Measurements from ENCODE around the gene TMEM88.
"Not testable (repeated sequence)": the region's sequence is repeated elsewhere in the genome, so short reads cannot be mapped to it uniquely, and the experiment has no call there.

The TMEM88 gene, protein sequence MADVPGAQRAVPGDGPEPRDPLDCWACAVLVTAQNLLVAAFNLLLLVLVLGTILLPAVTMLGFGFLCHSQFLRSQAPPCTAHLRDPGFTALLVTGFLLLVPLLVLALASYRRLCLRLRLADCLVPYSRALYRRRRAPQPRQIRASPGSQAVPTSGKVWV

DNA sequence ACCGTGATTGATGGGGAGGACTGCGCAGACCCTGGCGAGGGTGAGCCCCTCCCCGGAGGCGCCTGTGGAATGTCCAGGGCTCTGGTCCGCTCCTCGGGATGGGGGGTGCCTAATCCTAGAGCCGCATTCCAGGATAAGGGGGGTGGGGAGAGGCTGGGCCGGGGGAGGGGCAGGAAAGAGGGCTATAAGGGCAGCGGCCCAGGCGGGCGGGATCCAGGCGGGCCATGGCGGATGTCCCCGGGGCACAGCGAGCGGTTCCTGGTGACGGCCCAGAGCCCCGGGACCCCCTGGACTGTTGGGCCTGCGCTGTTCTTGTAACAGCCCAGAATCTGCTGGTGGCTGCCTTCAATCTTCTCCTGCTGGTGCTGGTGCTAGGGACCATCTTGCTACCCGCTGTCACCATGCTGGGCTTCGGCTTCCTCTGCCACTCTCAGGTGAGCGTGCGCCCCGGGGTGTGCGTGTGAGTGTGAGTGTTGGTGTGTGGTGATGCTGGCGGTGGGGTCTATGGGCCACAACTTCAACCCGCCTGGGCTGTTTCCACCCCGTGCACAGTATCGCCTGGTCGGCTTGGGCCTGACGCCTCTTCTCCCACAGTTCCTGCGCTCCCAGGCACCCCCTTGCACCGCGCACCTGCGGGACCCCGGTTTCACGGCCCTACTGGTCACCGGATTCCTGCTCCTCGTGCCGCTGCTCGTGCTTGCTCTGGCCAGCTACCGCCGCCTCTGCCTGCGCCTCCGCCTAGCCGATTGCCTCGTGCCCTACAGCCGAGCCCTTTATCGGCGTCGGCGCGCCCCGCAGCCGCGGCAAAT lies at the start of gene TMEM88:
Gene TMEM88, plus strand, starts transcription at position 216 of the 809 bp plus-strand sequence. Its CDS starts 9 bp downstream, at position 225.
- DNase-seq (ENCODE audit: low read depth in 3 of 3, low spot score in 1 of 3): no peak

DNA sequence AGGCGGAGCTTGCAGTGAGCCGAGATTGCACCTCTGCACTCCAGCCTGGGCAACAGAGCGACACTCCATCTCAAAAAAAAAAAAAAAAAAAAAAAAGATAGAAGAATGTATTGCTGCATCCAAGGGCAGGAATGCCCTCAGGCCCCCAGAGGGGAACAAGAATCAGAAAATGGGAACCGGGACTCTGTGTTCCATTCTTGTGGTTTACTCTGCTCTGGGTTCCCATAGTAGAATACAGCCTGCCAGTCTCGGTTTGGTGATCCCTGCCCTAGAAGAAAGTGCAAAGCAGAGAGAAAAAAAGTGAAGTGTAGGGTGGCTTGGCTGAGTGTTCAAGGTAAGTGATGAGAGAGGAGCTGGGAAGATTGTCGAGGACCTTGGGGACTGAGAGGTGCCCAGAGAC lies 48.3 kb upstream of the TMEM88 start:
- DNase-seq (ENCODE audit: low read depth in 3 of 3, low spot score in 1 of 3): no peak

DNA sequence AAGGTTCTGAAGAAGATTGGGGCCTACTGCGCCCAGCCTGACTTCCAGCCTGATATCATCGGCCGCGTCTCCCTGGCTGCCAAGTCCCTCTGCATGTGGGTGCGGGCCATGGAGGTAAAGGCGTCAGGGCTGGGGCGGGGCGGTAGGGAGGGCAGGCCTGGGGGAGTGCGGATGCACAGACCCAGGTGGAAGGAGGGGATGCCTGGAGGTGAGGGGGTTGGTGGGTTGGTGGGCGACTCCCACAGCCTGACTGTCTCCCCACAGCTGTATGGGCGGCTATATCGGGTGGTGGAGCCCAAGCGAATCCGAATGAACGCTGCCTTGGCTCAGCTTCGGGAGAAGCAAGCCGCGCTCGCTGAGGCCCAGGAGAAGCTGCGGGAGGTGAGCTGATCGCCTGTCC lies 47.7 kb upstream of the TMEM88 start:
- DNase-seq (ENCODE audit: low read depth in 3 of 3, low spot score in 1 of 3): no peak

DNA sequence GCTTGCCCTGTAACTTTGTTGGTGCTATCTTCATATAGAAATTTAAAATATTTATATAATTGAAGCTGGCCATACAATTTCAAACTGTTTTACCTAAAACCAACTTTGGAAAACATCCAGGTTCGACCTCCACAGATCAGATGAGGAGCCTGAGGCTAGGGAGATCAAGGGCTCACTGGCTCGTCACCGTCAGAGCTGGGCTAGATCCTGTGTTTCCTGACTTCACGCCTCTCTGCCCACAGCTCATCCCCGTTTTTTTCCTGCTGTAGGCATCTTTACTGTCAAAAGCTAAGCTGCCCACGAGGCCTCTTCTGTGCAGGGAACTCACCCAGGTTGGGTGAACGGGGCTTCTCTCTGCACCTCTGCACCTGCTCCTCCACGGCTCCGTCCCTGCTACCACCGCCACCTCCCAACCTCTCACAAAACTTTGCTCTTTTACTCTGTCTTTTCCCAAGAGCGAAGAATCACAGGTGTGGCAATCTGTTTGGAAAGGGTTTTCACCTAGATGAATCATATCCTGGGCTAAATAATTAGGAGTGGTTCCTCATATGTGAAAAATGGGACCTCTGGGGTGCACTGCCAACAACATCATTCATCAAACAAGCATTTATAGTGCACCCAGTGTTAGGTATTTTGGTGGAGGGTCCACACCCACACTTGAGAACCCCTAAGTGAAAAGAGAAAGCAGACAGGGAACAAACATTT lies 45.6 kb upstream of the TMEM88 start:
- DNase-seq (ENCODE audit: low read depth in 3 of 3, low spot score in 1 of 3): no peak

DNA sequence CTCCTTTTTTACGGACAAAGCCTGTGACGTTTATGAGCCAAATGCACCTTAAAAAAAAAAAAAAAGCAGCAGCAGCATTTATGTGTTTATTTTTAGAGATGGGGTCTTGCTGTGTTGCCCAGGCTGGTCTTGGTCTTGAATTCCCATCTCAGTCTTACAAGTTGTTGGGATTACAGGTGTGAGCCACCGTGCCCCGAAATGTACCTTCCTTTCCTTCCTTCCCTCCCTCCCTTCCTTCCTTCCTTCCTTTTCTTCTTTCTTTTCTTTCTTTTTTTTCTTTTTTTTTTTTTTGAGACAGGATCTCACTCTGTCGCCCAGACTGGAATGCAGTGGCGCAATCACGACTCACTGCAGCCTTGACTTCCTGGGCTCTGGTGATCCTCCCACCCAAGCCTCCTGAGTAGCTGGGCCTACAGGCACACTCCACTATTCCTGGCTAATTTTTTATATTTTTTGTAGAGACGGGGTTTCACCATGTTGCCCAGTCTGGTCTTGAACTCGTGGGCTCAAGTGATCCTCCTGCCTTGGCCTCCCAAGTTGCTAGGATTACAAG lies 45.0 kb upstream of the TMEM88 start:
- not testable (repeated sequence) for DNase-seq (ENCODE audit: low read depth in 3 of 3, low spot score in 1 of 3)

DNA sequence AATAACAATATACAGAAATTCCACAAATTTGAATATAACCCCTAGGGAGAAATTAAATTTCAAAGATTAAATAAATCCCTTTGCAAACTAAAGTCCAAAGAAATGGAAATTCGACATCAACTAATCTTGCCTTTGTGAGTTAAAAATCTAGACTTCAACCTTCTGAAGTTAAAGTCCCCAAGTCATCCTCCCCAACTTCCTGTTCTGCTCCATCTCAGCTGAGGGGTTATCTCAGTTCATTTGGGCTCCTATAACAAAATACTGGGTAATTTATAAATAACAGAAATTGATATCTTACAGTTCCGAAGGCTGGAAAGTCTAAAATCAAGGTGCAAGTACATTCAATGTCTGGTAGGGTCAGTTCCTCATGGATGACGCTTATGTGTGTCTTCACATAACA lies 43.6 kb upstream of the TMEM88 start:
- DNase-seq (ENCODE audit: low read depth in 3 of 3, low spot score in 1 of 3): no peak

DNA sequence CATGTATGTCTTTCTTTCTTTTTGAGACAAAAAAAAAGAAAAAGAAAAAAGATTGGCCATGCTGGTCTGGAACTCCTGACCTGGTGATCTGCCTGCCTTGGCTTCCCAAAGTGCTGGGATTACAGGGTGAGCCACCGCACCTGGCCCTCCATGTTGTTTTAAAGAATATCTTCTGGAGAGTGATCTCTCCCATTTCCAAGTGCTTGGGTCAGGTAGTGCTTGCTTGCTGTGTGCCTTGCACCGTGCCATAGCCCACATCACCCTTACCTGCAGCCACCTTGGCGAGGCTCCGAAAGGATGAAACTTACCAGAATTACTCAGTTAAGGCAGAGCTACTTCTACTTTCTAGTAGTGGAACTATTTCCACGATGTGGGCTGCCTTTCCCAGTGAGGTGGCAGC lies 39.9 kb upstream of the TMEM88 start:
- DNase-seq (ENCODE audit: low read depth in 3 of 3, low spot score in 1 of 3): no peak

DNA sequence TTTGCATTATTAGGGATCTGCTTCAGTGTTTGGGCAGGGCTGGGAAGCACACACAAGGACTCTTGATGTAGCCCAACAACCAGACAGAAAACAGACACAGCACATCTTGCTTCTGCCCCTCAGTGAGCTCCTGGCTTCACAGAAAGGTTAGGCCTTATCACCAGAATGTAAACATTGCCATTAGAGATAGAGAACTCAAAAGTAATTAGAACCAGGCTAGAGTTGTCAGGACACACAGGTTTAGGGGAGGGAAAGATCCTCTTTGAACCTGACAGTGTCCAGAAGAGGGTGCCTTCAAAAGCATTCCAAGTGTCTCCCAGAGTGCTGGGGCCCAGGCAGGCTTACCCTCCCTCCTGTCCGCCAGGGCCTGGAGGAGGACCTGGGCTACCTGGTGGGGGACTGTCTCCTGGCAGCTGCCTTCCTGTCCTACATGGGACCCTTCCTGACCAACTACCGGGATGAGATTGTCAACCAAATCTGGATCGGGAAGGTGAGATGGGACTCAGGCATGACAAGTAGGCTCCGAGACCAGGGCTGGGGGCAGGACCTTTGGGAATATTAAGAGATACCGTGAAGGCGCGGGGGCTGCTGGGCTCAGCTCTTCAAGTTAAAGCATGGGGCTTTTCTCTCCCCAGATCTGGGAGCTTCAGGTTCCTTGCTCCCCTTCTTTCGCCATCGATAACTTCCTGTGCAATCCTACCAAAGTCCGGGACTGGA lies 37.8 kb upstream of the TMEM88 start:
- no peak for DNase-seq (ENCODE audit: low read depth in 3 of 3, low spot score in 1 of 3)

DNA sequence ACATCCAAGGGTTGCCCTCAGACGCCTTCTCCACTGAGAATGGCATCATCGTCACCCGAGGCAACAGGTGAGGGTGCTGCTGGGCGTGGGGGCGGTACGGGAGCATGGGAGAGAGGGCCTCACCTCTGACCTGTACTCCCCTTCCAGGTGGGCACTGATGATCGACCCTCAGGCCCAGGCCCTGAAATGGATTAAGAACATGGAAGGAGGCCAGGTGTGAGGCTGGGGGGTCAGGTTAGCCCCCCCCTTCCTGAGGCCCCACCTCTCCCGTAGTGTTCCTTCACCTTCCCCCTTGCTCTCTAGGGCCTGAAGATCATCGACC lies 37.3 kb upstream of the TMEM88 start:
- DNase-seq (ENCODE audit: low read depth in 3 of 3, low spot score in 1 of 3): no peak

DNA sequence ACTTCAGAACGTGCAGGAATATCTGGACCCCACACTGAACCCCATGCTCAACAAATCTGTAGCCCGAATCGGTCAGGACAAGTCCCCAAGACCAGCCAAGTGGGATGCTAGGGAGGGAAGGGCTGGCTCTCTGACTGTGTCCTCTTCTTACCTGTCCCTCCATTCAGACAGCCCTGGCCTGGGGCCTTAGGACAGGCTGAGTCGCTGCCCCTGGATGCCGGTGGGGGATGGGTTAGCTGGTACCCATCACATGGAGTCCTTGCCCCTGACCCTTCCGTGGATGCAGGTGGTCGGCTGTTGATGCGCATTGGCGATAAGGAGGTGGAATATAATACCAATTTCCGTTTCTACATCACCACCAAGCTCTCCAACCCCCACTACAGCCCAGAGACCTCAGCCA lies 36.8 kb upstream of the TMEM88 start:
- no peak for DNase-seq (ENCODE audit: low read depth in 3 of 3, low spot score in 1 of 3)

DNA sequence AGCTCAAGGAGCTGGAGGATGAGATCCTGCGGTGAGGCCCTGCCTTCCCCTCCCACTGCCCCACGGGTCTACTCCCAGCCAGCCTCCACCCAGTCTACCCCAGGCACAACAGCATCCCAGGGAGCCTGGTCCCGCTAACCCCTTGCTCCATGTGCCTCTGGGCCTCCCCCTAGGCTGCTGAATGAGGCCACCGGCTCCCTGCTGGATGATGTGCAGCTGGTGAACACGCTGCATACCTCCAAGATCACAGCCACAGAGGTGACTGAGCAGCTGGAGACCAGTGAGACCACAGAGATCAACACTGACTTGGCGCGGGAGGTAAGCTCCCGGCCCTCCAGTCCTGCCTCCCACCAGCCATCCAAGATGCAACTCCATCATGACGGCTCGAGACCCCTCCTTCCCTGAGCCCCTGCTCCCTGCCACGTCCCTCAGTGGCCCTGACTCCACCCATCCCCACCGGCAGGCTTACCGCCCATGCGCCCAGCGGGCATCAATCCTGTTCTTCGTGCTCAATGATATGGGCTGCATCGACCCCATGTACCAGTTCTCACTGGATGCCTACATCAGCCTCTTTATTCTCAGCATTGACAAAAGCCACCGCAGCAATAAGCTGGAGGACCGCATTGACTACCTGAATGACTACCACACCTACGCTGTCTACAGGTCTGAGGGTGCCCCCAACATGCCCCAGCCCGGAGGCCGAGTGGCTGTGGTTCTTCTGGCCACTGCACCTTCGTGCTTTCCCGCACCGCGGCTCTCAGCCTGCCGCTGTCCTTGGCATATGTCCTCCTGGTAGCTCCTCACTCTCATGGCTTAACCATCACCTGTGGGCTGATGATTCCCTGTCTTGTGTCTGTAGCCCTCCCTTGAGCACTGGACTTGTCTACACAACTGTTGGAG lies 35.9 kb upstream of the TMEM88 start:
- DNase-seq (ENCODE audit: low read depth in 3 of 3, low spot score in 1 of 3): no peak

DNA sequence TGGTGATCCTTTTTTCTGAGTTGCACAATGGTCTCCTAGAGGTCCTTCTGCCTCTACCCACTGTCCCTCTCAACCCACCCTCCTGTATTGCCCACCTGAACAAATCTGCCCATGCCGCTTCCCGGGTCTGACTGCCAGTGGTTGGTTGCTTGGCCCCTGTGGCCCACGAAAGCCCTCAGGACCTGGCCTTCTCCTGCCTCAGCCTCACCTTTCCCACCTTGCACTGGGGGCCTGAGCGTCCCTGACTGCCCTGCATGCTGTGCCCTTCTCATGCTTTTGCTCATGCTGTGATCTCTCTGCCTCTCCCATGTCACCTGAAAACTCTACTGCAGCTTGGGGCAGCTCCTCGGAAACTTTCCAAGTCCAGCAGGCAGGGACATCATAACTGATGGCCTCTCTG lies 34.6 kb upstream of the TMEM88 start:
- DNase-seq (ENCODE audit: low read depth in 3 of 3, low spot score in 1 of 3): no peak

DNA sequence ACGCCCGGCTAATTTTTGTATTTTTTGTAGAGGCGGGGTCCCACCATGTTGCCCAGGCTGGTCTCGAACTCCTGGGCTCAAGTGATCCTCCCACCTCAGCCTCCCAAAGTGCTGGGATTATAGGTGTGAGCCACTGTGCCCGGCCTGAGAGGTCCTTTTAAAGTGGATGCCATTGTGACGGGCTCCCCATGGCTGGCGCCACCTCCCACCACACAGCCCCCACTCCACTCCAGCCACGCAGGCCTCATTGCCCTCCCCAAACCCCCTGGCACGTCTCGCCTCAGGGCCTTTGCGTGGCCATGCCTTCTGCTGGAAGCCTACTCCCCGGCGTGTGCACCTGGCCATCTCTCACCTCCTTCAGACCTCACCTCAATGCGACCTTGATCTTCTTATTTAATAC lies 32.7 kb upstream of the TMEM88 start:
- no peak for DNase-seq (ENCODE audit: low read depth in 3 of 3, low spot score in 1 of 3)

DNA sequence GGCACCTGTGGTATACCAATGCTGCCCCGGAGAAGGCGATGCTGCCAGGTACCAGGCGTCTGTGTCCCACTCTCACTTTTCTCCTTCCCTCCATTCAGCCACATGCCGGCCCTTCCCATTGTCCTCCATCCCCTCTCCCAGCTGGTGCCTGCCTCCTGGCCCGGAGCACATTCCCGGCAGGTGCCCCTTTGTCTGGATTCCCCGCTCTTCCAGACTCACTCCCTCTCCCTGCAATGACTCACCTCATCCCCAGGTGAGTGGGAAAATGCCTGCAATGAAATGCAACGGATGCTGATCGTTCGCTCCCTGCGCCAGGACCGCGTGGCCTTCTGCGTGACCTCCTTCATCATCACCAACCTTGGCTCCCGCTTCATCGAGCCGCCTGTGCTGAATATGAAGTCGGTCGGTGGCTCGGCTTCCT lies 31.3 kb upstream of the TMEM88 start:
- no peak for DNase-seq (ENCODE audit: low read depth in 3 of 3, low spot score in 1 of 3)

DNA sequence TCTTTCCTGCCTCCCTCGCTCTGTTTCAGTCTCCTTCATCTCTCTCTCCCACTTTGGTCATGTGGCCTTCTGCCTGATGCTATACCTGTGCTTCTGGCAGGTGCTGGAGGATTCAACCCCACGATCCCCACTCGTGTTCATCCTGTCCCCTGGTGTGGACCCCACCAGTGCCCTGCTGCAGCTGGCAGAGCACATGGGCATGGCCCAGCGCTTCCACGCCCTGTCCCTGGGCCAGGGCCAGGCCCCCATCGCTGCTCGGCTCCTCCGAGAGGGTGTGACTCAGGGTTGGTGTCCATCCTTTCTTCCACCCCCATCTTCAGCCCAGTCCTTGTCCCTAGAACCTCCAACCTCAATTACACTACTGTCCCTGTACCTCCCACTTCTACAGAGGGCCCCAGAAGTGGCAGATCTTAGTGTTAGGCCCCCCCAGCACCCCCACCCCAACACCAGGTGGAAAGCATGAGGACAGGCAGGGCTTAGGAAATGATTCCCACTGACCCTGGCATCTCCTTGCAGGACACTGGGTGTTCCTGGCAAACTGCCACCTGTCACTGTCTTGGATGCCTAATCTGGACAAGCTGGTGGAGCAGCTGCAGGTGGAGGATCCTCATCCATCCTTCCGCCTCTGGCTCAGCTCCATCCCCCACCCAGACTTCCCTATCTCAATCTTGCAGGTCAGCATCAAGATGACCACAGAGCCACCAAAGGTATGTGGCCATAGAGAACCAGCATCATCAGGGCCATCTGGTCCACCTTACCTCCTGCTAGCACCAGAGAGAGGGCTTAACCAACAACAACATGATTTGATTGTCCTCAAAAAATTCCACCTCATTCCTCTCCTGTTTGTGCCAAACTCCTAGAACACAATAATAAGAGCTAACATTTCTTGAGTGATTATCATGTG lies 30.6 kb upstream of the TMEM88 start:
- no peak for DNase-seq (ENCODE audit: low read depth in 3 of 3, low spot score in 1 of 3)

DNA sequence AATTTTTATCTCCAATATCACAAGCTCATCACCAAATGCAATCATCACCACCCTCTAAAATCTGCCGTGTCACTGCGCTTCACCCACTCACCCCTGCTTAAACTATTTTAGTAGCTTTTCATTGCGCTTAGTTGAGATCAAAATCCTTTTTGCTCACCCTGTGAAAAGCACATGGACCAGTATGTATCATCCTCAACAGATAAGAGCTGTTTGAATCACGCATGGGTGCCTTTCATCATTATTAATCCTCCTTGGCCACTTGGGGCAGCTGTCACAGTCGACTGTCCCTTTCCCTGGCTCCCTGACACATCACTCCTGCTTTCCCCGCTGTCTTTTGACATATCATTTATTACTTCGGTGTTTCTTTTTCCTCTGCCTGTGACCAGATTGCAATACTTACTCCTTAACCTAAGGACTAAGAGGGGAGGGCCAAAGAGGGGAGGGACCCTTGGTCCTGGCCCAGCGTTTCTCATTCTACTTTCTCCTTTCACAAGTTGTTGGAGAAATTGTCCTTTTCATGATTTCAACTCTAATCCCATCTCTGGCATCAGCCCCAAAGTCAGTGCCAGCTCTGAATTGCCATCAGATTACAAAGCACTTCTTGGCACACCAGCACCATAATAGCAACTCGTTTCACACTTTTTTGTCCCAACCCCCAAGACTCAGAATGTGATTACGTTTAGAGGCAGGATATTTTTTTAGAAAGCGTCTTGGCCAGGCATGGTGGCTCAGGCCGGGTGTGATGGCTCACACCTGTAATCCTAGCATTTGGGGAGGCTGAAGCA lies 29.5 kb upstream of the TMEM88 start:
- DNase-seq (ENCODE audit: low read depth in 3 of 3, low spot score in 1 of 3): no peak

DNA sequence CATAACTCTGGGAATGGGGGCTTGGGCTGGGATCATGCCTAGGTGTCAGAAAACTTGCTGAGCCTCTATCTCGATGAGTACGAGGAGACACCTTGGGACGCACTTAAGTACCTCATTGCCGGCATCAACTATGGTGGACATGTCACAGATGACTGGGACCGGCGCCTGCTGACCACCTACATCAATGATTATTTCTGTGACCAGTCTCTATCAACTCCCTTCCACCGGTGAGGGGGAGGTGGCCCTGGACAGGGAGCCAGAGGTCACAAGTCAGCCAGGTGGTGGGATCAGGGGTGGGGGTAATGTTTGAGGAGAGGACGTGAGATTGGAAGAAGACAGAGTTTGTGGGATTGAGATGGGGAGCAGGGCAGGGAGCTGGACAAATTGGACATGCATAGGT lies 24.2 kb upstream of the TMEM88 start:
- DNase-seq (ENCODE audit: low read depth in 3 of 3, low spot score in 1 of 3): no peak

DNA sequence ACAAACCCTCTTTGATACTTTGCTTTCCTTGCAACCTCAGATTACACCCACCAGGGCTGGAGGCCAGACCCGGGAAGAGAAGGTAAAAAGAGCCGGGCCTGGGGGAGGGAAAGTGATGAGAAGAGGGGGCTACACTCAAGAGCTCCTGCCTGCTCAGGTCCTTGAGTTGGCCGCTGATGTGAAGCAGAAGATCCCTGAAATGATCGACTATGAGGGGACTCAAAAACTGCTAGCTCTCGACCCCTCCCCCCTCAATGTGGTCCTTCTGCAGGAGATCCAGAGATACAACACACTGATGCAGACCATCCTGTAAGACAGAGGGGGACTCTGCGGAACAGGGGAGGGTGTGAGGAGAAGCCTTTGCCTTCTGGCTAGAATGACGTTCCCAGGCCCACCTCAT lies 23.6 kb upstream of the TMEM88 start:
- DNase-seq (ENCODE audit: low read depth in 3 of 3, low spot score in 1 of 3): no peak

DNA sequence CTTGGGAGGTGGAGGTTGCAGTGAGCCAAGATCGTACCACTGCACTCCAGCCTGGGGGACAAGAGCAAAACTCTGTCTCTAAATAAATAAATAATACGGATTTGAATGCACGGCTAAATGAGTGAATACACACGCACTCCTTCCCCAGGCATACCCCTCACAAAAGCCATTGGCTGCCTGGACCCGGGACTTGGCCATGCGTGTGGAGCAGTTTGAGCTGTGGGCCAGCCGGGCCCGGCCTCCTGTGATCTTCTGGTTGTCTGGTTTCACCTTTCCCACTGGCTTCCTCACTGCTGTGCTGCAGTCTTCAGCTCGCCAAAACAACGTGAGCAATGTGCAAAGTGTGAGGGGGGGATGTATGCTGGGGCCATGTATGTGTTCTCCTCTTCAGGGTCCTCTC lies 22.4 kb upstream of the TMEM88 start:
- no peak for DNase-seq (ENCODE audit: low read depth in 3 of 3, low spot score in 1 of 3)

Data from stimulated activated CD4-positive, alpha-beta T cell treated with anti-CD3 and anti-CD28 coated beads, TNF-alpha, amount 100 ng/mL, for 1 hour (primary cell).